Activated CD8-positive, alpha-beta memory T cell treated with anti-CD3 and anti-CD28 coated beads, Interleukin-2, amount 50 U/mL, for 48 hours (primary cell): ENCODE results near the gene SPACA9.

Experiments
- DNase-seq: peaks from one replicate; pipeline ENCODE4 v3.0.0-alpha.2; 2020

The SPACA9 gene

DNA sequence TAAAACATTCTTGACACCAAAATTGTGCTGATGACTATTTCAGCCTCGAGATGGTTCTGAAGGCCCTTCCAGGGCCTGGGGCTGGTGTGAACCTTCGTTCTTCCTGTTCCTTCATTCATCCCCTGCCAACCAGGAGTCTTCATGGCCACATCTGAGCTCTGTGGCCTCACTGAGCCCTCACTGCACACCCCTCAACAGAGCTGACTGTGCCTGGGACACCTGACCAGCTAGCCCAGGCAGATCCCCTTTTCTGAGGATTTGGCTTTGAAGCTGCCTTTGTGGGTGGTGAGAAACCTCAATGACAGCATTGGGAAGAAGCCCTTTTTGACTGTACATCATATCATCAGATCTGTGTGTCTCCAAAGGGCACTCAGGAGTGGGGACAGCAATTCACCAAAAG is 14.4 kb upstream of the SPACA9 start:
- no peak for DNase-seq

DNA sequence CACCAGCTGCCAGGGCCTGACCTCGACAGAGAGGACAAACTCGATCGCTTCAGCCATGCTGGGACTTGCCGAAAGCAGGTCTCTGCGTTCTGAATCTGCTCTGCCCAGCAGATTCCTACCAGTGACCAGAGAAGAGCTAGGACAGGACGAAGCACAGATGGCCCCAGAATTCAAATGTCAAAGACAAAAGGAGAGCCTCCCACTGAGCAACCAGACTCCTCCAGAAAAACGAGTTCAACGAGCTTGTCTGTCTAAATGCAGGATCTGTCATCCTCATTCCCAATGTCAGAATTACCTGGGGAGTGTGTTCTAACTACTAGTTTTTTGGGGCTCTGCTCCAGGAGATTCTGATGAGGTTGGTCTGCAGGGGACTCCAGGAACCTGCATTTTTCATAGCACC is 14.0 kb upstream of the SPACA9 start:
- DNase-seq, result no peak

DNA sequence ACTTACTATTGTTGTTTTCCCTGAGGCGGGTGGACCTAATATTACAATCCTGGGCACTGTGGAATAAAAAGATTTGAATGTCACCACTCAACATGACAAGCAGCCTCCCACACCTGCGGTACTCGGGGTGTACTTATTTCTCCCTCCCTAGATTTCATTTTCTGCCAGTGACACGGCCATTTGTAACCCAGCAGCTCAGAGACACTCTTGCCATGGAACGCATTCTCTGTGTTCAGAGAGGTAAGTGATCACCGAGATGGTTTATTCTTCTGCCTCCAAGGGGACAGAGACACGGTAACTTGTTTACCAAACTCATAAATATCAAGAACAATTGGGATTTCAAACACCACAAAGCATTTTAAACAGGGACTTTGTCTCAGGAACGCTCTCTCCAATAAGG is 11.8 kb upstream of the SPACA9 start:
- DNase-seq, result no peak

DNA sequence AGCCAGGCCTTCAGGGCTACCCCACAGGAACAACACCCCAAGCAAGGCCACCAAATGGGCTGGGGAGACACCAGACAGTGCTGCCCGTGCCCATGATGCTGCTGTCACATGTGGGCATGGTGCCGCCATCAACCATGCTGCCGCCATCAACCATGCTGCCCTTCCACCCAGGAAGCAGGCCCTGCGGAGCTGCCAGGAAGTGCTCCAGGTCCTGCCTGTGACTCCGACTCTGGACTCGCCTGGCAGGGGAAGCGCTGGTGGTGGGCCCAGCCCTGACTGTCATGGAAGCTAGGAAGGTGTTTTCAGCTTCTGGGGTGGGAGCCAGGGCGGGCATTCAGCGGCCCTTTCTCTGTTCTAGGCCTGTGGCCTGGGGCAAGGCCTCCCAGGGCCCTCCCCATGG is 9.4 kb upstream of the SPACA9 start:
- no peak for DNase-seq

DNA sequence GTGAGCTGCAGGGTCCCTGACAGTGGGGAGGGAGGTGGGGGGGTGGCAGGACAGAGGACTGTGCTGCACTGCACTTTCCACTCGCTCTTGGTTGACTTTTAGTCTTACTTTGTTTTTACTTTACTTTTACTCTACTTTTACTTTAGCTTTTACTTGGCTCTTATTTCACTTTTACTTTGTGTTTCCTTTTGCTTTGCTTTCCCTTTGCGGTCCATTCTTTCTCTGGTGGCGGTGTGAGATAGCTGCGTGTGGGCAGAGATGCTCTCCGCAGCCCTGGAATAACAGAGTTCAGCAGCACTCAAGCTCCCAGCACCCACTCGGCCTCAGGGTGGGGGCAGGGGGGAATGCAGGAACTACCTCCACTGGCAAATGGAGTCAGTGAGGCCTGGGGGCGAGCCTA is 5.3 kb upstream of the SPACA9 start:
- DNase-seq, result no peak

DNA sequence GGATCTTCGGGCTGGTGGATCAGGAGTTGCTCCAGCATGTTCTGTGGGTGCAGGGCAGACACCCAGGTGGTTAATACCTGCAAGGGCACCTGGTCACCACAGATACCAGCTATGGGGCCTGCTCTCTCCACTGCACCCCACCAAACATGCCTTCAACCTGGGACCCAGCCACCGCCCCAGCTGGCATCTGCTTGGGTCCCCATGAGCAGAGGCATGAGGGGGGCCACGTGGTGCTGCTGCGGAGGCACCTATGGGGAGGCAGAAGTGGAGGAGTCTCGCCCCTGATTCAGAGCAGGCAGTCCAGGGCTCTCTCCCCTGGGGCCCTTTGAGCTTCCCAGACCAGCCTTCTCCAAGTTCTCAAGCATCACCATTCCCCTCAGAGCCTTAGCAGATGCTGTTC is 3.5 kb upstream of the SPACA9 start:
- DNase-seq, result no peak

DNA sequence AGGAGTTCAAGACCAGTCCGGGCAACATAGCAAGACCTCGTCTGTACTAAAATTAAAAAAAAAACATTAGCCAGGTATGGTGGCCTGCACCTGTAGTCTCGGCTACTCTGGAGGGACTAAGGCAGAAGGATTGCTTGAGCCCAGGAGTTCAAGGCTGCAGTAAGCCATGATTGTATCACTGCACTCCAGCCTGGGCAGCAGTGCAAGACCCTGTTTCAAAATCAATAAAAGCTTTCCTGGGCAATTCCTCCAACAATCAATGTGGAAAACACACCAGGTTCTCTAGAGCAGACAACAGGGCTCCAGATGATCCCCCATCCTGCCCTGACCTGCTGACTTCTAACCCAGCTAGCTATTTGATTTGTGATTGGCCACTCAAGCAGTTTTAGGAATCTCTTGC is 1.8 kb upstream of the SPACA9 start:
- DNase-seq, result no peak

DNA sequence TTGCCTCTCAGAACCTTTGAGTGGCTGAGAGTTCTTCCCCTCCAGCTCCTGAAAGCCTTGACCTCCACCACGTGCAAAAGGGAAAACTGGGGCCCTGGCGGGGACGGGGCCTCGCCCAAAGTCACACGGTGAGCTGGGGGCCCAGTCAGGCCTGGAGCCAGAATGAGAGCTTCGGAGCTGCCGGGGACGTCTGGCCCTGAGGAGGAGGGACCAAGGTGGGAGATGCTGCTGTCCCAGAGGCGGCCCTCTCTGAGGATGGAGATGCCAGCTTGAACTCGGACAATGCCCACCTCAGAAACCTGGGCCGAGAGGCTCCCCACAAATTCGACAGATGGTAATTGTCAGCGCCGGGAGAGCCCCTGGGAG is 1.3 kb upstream of the SPACA9 start:
- no peak for DNase-seq

DNA sequence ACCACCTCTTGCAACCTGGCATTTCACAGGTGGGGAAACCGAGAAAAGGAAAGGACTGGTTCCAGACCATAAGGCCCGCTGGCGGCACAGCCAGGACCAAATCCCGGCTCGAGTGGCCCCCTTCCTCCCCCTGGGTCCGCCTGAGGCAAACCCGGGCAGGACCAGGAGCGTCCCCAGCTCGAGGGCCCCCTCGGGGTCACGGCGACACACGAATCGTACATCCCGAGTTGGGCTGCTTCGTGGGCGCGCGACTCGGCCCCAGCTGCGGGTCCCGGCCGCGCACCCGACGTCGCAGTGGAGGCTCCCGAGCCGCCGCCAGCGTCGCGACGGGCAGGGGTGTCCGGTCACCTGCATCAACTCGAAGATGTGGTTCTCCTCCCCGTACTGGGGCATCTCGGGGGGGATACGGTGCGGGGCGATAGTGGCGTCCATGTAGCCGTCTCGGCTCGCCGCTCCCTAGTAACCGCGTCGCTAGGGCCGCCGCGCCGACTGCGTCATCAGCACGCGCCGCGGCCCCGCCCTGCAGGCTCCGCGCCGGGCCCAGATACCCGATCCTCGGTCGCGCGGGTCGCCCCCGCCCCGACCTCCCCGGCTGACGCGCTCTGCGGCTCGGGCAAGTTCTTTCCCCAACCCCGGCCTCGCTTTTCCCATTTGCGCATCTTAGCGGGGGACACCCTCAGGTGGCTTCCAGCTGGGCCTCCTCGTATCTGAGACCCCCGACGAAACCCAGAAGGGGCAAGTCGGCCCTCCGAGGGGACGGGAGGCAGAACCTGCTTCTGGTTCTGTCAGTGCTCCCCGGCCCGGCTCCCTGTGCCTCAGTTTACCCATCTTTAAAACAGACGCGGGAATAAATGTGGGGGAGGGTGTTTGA is 639 bp upstream of the SPACA9 start, which contains the start of gene AK8:
AK8 (minus strand) TSS at position 461 of the 871 bp plus-strand sequence; CDS start at position 432, 29 bp downstream.
- DNase-seq, result peak; percentile 93

DNA sequence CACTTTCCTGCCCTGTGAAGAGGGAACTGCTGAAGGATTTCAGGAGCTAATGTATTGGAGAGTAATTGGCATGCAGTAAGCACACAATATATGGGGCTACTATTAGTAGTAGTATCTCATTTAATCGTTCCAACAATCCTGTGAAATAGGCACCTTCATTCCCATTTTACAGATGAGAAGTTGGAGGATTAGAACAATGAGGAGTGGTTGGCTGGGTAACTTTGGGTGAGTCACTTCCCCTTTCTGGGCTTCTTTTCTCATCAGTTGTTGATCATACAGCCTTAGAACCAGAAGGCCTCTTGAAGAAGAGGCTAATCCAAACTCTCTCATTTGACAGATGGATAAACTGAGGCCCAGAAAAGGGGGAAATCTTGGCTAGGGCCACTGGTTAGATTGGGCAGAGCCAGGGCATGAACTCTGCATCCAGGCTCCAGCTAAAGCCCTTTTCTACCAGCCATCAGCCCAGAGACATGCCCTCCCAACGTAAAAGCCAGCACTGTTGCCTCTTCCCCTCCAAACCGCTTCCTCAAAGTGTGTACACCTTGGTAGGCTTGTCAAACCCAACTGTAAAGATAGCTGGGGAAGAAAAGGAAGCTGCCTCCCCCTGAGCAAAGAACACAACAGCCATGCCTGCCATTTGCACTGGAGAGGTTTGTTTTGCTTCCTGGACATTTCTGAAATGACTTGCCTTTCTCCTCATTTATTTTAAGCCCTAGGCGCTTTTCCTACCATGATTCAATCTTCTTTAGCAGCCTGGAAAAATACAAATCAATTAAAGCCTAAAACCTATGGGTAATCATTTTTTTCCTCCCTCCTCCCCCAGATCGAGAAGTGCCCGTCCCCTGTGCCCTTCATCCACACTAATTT is 992 bp downstream of the SPACA9 start:
- no peak for DNase-seq

DNA sequence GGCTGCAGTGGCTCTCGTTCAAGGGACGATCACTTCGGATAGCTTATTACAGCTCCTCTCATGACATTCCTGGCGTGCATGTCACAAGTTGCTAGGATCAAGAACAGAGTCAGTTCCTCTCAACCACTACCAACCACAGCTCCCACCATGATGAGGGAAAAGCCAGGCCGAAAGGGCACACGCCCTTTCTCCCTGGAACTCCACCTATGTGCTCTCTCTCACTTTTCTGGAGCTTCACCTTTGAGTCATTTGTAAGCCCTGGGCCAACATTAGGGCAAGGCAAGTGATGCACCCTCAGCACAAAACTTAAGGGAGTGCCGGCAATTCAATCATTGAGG is 1.6 kb downstream of the SPACA9 start:
- no peak for DNase-seq

DNA sequence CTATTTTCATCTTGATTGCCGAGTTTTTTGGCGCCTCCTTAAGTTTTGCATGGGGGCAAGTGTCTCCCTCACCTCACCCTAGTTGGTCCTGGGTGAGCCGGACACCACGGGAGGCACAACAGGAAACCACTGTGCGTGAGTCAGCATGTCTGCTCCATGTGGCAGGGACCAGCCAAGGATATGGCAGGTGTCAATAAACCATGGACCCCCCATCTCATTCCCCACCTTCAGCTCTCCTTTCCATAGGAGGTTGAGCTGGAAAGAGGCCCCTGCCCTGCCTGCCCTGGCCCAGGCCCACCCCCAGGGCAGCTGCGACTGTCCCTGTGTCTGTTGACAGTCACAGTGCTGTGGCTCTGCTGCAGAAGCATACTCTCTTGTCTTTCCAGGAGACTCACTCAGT is 3.1 kb downstream of the SPACA9 start:
- DNase-seq, result no peak

DNA sequence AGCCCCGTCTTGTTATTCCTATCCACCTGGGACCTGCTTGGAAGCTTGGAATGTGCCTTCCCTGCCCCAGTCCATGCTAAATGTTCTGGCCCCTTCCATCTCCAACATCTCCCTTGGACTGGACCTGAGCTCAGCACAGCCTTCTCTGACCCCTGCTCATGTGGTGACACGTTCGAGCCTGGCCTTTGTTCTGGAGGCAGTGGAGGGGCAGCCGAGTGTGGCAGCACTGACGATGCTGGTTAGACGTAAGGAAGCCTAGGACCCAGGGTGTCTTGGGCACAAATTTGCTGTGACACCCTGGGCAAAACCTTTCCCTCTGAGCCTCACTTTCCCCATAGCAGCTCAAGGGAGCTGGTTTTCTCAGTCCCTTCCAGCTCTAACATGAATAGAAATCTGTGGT is 3.9 kb downstream of the SPACA9 start:
- no peak for DNase-seq

DNA sequence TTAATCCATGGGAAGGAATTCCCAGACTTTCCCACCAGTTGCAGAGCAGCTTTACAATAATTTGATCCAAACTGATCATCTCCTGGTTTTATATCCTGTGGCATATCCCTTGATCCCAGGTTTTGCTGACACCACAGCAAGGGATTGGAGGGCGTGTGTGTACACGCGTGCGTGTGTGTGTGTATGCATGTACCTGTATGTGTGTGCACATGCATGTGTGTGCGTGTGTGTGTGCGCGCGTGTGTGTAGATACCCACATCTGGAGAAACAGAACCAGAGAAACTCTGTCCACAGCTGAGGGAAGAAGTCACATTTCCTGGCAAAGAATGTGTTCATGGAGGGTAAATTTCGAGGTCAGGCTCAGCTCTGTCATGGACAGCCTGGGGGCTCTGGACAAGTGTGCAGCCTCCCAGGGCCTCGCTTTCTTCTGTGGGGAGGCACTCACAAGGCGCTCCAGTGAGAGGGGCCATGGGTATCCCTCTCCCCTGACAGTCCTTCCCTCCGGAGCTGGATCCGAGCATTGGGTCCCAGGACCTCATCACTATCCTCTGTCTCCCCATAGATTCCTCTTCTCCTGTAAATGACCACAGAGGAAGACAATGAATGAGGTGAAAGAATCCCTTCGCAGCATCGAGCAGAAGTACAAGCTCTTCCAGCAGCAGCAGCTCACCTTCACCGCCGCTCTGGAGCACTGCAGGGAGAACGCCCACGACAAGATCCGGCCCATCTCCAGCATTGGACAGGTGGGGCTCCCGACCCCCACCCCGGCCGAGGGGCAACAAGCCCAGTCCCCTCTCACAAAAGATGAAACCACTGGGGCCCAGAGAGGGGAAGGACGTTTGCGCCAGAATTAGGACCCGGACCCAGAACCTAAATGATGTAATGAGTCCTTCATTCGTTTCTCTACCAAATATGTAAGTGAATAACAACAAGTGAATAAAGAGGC is 4.9 kb downstream of the SPACA9 start:
- no peak for DNase-seq

DNA sequence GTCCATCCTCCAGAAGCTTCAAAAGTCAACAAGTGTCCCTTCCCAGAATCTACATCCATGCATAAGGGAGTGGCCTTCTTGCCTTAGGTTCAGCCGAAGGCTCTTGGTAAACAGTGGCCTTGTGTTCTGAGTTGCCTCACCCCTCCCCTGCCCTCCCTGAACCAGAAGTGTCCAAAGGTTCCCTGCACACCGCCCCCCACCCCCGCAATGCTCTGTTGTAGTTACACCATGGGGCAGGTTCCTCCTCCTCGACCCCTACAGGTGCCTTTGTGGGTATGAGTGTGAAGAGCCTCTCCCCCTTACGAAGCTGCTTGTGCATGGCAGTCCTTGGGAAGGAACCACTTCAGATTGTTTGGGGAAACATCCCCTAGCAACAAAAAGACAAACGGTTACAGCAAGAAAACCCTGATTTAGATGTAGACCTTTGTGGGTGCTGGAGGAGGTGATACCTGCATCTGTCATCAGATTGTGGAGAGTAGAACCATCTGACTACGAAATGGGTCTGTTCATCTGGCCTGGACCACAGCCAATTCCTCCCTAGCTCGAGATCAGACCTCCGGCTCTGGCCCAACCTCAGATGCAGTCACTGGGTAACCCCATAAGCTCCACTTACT is 7.1 kb downstream of the SPACA9 start:
- DNase-seq, result no peak

DNA sequence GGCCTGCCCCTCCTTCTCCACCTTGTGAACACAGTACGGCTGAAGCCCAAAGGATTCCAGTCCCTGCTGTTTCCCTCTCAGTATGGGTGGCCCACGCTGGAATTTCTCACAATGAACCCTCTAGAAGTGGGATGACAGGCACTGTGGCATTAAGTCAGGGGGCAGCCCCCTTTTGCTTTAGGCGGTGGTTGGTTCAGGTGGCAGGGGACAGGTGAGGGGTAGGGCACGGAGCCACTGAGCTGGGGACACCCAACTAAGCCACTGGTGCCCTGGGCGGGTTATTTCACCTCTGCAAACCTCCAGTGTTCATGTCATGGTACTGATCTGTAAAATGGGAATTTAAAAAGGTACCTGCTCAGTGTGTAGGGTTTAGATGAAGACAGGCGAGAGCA is 7.6 kb downstream of the SPACA9 start:
- DNase-seq, result no peak

DNA sequence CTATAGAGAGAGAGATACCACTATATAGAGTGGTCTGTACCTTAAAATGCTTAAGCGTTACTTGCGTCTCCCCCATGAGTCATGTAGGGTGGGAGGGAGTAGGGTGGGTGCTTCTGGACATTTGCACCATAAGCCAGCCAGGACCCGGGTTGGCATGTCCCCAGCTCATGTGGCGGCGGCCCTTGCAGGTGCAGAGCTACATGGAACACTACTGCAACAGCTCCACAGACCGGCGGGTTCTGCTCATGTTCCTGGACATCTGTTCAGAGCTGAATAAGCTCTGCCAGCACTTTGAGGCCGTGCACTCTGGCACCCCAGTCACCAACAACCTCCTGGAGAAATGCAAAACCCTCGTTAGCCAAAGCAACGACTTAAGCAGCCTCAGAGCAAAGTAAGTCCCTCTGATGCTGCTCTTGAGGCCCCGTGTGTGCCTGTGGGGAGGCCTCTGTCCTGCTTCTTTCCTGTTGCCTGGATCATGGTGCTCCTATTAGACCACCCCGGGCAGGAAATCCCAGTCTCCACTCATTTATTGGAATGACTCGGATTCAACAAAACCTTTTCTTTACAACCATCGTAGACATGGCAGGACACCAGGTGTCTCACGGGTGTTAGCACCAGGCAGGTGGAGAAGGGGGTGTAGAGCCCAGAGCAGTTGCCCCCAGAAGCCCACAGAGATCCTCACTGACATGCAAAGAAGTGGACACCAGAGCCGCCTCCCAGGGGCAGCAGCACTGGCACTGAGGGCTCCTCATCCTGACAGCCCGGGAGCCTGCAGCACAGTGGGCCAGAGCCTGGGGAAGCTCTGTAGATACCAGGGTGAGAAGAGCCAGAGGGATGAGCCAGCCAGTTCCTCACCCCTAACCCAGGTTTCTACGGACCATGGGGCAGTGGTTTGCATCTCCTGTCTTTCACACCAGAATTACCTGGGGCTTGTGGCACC is 8.8 kb downstream of the SPACA9 start:
- DNase-seq, result no peak

DNA sequence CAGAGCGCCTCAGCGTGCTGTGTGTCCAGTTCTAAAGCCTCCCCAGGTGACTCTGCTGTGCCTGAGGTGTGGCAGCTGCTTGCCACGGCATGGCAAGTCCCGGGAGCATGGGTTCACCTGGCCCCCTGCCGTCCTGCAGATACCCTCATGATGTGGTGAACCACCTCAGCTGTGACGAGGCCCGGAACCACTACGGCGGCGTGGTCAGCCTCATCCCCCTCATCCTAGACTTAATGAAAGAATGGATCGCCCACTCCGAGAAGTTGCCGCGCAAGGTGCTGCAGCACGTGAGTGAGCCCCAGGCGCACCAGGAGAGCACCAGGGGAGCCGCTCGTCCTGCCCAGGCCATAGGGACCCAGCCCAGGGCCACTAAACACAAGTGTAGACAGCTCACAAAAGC is 9.5 kb downstream of the SPACA9 start:
- DNase-seq, result no peak

DNA sequence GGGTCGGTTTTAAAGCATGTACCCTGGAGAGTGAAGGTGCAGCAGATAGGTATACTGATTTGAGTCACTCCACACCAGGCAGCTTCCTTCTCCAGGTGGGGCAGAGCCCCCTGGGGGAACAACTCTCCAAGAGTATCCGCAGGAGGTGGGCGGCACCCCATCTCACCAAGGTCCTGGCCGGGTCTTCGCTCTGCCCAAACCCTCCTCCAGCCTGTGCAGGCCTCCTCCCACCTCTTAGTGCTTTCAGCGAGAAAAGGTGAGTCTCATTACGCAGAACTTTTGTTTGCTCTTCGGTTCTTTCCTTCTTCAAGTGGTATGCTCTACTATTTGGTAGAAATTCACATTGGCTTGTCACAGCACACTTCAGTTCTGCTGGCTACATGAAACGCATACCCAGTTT is 13.7 kb downstream of the SPACA9 start:
- no peak for DNase-seq

DNA sequence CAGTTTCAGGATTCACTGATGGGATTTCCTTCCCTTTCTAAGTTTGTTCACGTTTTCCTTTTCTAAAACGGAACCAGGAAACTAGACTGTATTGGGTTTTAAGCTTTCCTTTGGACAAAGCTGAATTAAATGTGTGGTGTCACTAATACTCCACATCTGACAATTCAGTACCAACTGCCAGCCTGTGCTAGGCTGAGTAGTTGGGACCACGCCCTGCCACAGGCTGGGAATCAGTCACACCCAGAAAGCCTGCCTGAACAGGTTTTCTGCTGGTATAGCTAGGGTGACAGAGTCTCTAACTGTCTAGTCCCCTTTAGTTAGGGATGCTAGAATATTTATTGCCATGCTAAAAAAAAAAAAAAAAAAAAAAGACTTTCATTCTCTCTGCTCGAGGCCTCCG is 15.6 kb downstream of the SPACA9 start:
- no peak for DNase-seq
